Ovary (tissue), 9 donors: ENCODE data around the gene GPX2. TPM values are rescaled to one million over a fixed set of nuclear protein-coding genes. Genes with fewer than 3 reads are reported as not detected.

Experiments used
- DNase-seq, 5 donors: peaks; one replicate each; pipeline ENCODE4 v3.0.0-alpha.2; 2019 to 2020
- H3K27ac ChIP-seq, 2 donors: fragments of 200-600 bp; one replicate each; pipeline versions ENCODE4 v1.5.1 to v1.8.0; 2019 to 2022
- H3K27me3 ChIP-seq: fragments of 200-600 bp; one replicate; pipeline ENCODE4 v1.8.0; 2022
- H3K36me3 ChIP-seq: fragments of 200-600 bp; sonication (generic); one replicate; pipeline ENCODE4 v1.5.1; 2019
- H3K4me1 ChIP-seq: one replicate; pipeline ENCODE4 v1.8.1; 2013; ENCODE audit warnings: mild to moderate bottlenecking, moderate library complexity; ENCODE audit not compliant: insufficient read depth
- H3K4me3 ChIP-seq: fragments of 200-600 bp; sonication (generic); one replicate; pipeline ENCODE4 v1.5.1; 2017
- H3K9me3 ChIP-seq, 2 donors: fragments of 200-600 bp in 1 of 2; sonication (generic) in 1 of 2; one replicate each; pipeline versions ENCODE4 v1.5.1 to v1.8.1; 2013 to 2019; ENCODE audit warnings: mild to moderate bottlenecking in 1 of 2, moderate library complexity in 1 of 2
- EP300 ChIP-seq: sonication (generic); formaldehyde crosslinking; IDR thresholded peaks from one replicate; pipeline ENCODE4 v1.6.1; 2017; ENCODE audit warnings: antibody characterized with exemption
- POLR2A ChIP-seq: fragments of 450-650 bp; IDR thresholded peaks from one replicate; pipeline ENCODE4 v1.6.1; 2017; ENCODE audit warnings: antibody characterized with exemption, mild to moderate bottlenecking, moderate library complexity
- WGBS, 3 donors: extraction: QIAGEN DNeasy Blood & Tissue Kit in 1 of 3; methylation state at CpG; one replicate each; pipeline versions ENCODE4 v1.1.5 to v1.1.7; 2013 to 2017; 5-methylcytosine and 5-hydroxymethylcytosine counted together
- intact Hi-C, 4 donors: fragments of 100-400 bp; cut with DNase I; formaldehyde crosslinking; loops; one replicate each; pipeline versions ENCODE4 v1.11.0 to v1.15.1; 2022 to 2023
- polyA plus RNA-seq, 2 donors: library from polyadenylated mRNA; stranded (reverse); fragments of 200-250 nt in 1 of 2; fragments of 350-450 nt in 1 of 2; fragmentation: Illumina TruSeq in 1 of 2; extraction: RNeasy Lipid Tissue Mini Kit (QIAGEN cat#74804) in 1 of 2; gene quantifications; one replicate each; pipeline ENCODE4 v1.2.3, GENCODE V29; 2013 to 2014
- small RNA-seq: library from RNA; depleted of rRNA; stranded (forward); fragments of <200 nt; gene quantifications from one replicate; pipeline ENCODE3, GENCODE V24; 2016
- total RNA-seq, 7 donors: library from RNA; depleted of rRNA in 2 of 7; stranded (reverse); fragments of >200 nt in 2 of 7; fragmentation: NEBNext Ultra II Directional in 3 of 7; extraction: Animal tissue kit (Norgen Biotek cat#: 25700) in 3 of 7; gene quantifications; one replicate each; pipeline versions ENCODE4 v1.1.0 to v1.2.4, GENCODE V29; 2016 to 2023
- TF ChIP-seq, protein P1 (sequence below), 3 donors: fragments of 450-650 bp in 2 of 3; fragments of 200-600 bp in 1 of 3; IDR thresholded peaks; one replicate each; pipeline versions ENCODE4 v1.5.1 to v1.8.0; 2016 to 2022; ENCODE audit warnings: antibody characterized with exemption in 3 of 3, mild to moderate bottlenecking in 1 of 3
- donor health status: DM: no; HTN: no; CAD: no; lungs with moderate emphysema.
- donor health status: DM: no; HTN: no; CAD: no.
- donor health status: Bipolar disorder and iron deficiency.
- donor health status: DM: yes; HTN: yes; CAD: no.
- donor health status: DM: no; HTN: no; CAD: no.
- donor health status: DM: yes; HTN: yes; CAD: no.

GPX2 gene
- total and polyA plus RNA-seq, 9 donors: 1.00 to 4.8 TPM; not detected in 7

- 86 to 90% (median 87%) methylated on average over 6 of the region's 6 CpGs for WGBS, 3 donors
- no peaks in the 10 kb centered on the region for H3K27me3 ChIP-seq
- no peaks in the 10 kb centered on the region for H3K9me3 ChIP-seq
- H3K36me3 ChIP-seq: no peaks in the 10 kb centered on the region
- TF ChIP-seq EP300 (no peak), POLR2A (no peak)
- TF ChIP-seq, protein P1, sequence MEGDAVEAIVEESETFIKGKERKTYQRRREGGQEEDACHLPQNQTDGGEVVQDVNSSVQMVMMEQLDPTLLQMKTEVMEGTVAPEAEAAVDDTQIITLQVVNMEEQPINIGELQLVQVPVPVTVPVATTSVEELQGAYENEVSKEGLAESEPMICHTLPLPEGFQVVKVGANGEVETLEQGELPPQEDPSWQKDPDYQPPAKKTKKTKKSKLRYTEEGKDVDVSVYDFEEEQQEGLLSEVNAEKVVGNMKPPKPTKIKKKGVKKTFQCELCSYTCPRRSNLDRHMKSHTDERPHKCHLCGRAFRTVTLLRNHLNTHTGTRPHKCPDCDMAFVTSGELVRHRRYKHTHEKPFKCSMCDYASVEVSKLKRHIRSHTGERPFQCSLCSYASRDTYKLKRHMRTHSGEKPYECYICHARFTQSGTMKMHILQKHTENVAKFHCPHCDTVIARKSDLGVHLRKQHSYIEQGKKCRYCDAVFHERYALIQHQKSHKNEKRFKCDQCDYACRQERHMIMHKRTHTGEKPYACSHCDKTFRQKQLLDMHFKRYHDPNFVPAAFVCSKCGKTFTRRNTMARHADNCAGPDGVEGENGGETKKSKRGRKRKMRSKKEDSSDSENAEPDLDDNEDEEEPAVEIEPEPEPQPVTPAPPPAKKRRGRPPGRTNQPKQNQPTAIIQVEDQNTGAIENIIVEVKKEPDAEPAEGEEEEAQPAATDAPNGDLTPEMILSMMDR (IDR thresholded peaks at IDR 0.05): no peak
- no peak overlapping the region for H3K27ac ChIP-seq
- no peak for DNase-seq
- intact Hi-C loops: no loop called here
- H3K4me3 ChIP-seq: no peak overlapping the region
- no peaks in the 10 kb centered on the region for H3K4me1 ChIP-seq
Measured at GRCh38 chr14:64889352-64889751, 53.2 kb downstream of the GPX2 start.

Small RNA genes within 50 kb of the gene (small RNA-seq; reads per million reads assigned to genes)
- not detected for gene RPPH1-2P

Other genes with a start within 250 kb of the GPX2 start
- 10 to 100 TPM; 17.5 to 92.9 (median 78.4) TPM for gene PLEKHG3, start 238.3 kb downstream of the GPX2 start, total RNA-seq
- 10 to 100 TPM; 26.3 to 34.2 TPM for gene PLEKHG3, start 238.3 kb downstream of the GPX2 start, polyA plus RNA-seq
- gene SPTB, start 62.8 kb downstream of the GPX2 start, total RNA-seq: 1 to 10 TPM in 3 of 7 donors, under 1 TPM in 4; 0.28 to 1.4 (median 0.68) TPM
- gene SPTB, start 62.8 kb downstream of the GPX2 start, polyA plus RNA-seq: under 1 TPM; 0.63 to 0.84 TPM
- 100 to 1,000 TPM in 2 of 7 donors, 10 to 100 TPM in 5; 57.8 to 126 (median 70.5) TPM for gene CHURC1, start 28.3 kb downstream of the GPX2 start, total RNA-seq
- gene CHURC1, start 28.3 kb downstream of the GPX2 start, polyA plus RNA-seq: 10 to 100 TPM; 50.1 to 64.6 TPM
- 1 to 10 TPM in 5 of 7 donors, under 1 TPM in 2; 0.83 to 2.9 (median 2.5) TPM for gene RAB15, start 29.6 kb upstream of the GPX2 start, total RNA-seq
- 1 to 10 TPM; 3.8 to 5.7 TPM for gene RAB15, start 29.6 kb upstream of the GPX2 start, polyA plus RNA-seq
- 10 to 100 TPM in 6 of 7 donors, 1 to 10 TPM in 1; 9.5 to 16.4 (median 14.1) TPM for gene FNTB, start 44.1 kb upstream of the GPX2 start, total RNA-seq
- gene FNTB, start 44.1 kb upstream of the GPX2 start, polyA plus RNA-seq: 10 to 100 TPM in 1 of 2 donors, 1 to 10 TPM in 1; 8.0 to 19.0 TPM
- gene MAX, start 159.8 kb upstream of the GPX2 start, total RNA-seq: 100 to 1,000 TPM in 5 of 7 donors, 10 to 100 TPM in 2; 48.4 to 168 (median 109) TPM
- gene MAX, start 159.8 kb upstream of the GPX2 start, polyA plus RNA-seq: 100 to 1,000 TPM in 1 of 2 donors, 10 to 100 TPM in 1; 64.1 to 111 TPM